Prostate gland (tissue), 2 donors: ENCODE measurements around the gene CCDC85A.

Experiments used
- POLR2A ChIP-seq: fragments of 450-650 bp; IDR thresholded peaks from one replicate; pipeline ENCODE4 v1.6.1; 2016; ENCODE audit warnings: antibody characterized with exemption, mild to moderate bottlenecking
- TF ChIP-seq, protein P1 (sequence below), 4 experiments: fragments of 200-600 bp in 2 of 4; fragments of 450-650 bp in 2 of 4; sonication (generic) in 2 of 4; IDR thresholded peaks; 1 replicate in 3 of 4; 2 replicates in 1 of 4; pipeline ENCODE4 v1.5.1; 2016 to 2019; ENCODE audit warnings: antibody characterized with exemption in 4 of 4, mild to moderate bottlenecking in 2 of 4, moderate library complexity in 2 of 4

DNA sequence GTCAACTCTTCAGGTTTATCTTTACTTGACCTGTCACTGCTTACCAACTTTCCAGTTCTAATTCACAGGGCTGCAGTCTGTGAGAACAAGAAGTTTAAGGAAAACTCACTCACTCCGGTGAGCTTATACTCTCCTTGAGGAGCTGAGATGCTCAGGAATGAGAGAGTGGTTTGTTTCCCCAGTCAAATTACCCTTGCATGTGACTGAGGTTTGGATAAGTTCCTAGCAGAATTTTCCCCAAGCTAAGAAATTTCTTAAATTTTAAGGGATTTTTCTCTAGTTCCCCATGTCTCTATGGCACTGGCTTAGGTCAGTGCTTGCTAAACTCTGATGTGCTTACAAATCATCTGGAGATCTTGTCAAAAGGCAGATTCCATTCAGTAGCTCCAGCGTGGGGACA, 12.8 kb upstream of the CCDC85A start:
- TF ChIP-seq POLR2A, result no peak
- TF ChIP-seq, protein P1, sequence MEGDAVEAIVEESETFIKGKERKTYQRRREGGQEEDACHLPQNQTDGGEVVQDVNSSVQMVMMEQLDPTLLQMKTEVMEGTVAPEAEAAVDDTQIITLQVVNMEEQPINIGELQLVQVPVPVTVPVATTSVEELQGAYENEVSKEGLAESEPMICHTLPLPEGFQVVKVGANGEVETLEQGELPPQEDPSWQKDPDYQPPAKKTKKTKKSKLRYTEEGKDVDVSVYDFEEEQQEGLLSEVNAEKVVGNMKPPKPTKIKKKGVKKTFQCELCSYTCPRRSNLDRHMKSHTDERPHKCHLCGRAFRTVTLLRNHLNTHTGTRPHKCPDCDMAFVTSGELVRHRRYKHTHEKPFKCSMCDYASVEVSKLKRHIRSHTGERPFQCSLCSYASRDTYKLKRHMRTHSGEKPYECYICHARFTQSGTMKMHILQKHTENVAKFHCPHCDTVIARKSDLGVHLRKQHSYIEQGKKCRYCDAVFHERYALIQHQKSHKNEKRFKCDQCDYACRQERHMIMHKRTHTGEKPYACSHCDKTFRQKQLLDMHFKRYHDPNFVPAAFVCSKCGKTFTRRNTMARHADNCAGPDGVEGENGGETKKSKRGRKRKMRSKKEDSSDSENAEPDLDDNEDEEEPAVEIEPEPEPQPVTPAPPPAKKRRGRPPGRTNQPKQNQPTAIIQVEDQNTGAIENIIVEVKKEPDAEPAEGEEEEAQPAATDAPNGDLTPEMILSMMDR (IDR thresholded peaks at IDR 0.05), result no peak
